ENCODE measurements around the gene LAMB2. TPM values are rescaled to one million over a fixed set of nuclear protein-coding genes. Genes with fewer than 3 reads are reported as not detected.

Gene LAMB2
- total RNA-seq, 3 donors from 2014 or later: 411 to 700 (median 540) TPM

DNA sequence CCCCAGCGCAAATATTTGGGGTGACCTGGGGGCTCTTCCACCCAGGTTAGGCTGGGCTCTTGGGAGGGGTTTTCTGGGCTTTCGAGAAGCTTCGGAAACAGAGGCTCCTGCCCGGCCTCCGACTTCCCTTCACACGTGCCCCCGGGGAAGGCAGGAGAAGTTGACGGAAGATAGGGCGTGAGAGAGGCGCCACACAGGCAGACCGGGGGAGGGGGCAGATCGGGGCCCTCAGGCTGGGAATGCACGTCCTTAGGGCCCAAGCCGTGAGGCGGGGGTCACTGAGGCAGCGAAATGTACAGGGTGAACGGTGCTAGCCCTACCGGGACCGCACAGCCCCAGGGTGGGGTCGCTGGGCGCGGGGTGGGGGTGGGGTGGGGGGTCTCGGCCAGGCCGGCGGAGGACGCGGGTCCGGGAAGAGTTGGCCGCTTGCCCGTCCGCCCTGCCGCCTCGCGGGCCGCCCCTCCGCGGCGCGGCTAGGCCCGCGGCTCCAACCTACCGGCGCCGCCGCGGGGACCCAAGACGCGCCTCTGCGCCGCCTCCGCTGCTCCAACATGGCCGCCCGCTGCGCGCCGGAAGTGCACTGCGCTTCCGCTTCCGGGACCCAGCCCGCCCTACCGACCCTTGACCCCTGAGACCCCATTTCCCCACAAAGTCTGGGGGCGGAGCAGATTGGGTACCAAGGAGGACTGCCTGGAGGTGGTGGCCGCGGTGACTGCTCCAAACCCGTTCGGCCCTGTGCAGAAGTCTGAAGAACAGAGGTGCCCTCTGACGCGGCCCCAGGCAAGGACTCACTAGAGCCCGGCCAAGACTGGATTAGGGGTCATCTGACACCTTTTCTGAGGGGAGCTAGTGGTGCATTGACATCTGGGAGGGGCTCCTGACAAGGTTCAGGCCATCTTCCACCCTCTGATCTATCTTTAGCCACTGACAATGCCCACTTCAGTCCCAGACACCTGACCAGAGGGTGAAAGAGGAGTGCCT, 33.2 kb upstream of the LAMB2 start, which contains the start of gene CCDC71:
Gene CCDC71 (minus strand): TSS at position 561 of the 981 bp plus-strand sequence. CDS start 2,123 bp downstream, outside the sequence.
- Histone ChIP-seq H3K4me1 (peaks cover 0 to 10% of the 10 kb centered on the region in 2 donors), H3K9me3 (no peaks in the 10 kb centered on the region), H3K27ac (peak within 1 kb of the TSS; percentile 94 to 98), H3K4me3 (peak within 1 kb of the TSS; percentile 96 to 100 (median 97)), H3K27me3 (no peaks in the 10 kb centered on the region), H3K36me3 (peaks cover 5% of the 10 kb centered on the region)
- intact Hi-C loops (cut with DNase I; ENCODE audit: low total_unique reads): no loop called here
- DNase-seq (ENCODE audit: low spot score in 2 of 2): peak; percentile 50 to 61
- TF ChIP-seq POLR2A (IDR thresholded peaks at IDR 0.05): no peak
- TF ChIP-seq POLR2AphosphoS5 (IDR thresholded peaks at IDR 0.05): peak; percentile 63 to 89 (median 75)

DNA sequence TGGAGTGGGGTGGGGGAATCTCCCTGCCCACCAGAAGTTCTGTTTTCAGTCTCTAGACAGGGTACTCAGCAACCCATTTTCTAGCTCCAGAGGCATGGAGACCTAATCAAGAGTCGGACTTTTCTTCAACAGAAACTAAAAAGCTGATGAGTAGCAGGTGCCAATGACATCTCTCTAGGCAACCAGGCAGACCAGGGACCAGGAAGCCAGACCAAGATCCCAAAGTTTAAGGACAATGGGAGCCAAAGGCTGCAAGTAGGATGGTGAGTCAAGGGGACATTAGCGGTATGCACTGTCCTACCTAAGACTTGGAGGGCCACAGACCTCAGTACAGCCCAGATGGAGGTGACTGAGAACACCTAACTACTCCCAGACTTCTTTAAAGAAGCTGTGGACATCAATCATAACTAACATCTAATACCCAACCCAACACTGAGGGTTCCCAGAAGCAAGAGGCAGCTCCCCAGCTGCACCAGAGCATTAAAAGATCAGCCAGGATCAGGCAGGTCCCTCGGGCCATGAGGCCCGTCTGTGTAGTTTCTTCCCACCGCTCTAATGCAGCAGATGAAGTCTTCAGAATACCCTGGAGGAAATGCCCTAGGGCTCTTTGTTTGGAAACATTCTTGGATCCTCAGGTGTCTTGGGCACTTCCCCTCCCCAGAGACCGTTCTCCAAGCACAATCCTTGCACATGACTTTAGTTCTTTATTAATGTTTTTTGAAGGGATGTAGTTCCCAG, 32.3 kb upstream of the LAMB2 start:
- intact Hi-C loops (cut with DNase I; ENCODE audit: low total_unique reads): no loop called here
- peak overlapping the region; percentile 94 to 98 for H3K27ac ChIP-seq
- H3K36me3 ChIP-seq: peaks cover 5% of the 10 kb centered on the region
- DNase-seq (ENCODE audit: low spot score in 2 of 2): no peak
- TF ChIP-seq, protein P1, sequence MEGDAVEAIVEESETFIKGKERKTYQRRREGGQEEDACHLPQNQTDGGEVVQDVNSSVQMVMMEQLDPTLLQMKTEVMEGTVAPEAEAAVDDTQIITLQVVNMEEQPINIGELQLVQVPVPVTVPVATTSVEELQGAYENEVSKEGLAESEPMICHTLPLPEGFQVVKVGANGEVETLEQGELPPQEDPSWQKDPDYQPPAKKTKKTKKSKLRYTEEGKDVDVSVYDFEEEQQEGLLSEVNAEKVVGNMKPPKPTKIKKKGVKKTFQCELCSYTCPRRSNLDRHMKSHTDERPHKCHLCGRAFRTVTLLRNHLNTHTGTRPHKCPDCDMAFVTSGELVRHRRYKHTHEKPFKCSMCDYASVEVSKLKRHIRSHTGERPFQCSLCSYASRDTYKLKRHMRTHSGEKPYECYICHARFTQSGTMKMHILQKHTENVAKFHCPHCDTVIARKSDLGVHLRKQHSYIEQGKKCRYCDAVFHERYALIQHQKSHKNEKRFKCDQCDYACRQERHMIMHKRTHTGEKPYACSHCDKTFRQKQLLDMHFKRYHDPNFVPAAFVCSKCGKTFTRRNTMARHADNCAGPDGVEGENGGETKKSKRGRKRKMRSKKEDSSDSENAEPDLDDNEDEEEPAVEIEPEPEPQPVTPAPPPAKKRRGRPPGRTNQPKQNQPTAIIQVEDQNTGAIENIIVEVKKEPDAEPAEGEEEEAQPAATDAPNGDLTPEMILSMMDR (IDR thresholded peaks at IDR 0.05): no peak
- TF ChIP-seq POLR2AphosphoS5 (IDR thresholded peaks at IDR 0.05) (no peak), POLR2A (IDR thresholded peaks at IDR 0.05) (no peak)
- peak overlapping the region; percentile 96 to 100 (median 97) for H3K4me3 ChIP-seq
- no peaks in the 10 kb centered on the region for H3K27me3 ChIP-seq
- no peaks in the 10 kb centered on the region for H3K9me3 ChIP-seq
- H3K4me1 ChIP-seq: peaks cover 0 to 10% of the 10 kb centered on the region in 2 donors

DNA sequence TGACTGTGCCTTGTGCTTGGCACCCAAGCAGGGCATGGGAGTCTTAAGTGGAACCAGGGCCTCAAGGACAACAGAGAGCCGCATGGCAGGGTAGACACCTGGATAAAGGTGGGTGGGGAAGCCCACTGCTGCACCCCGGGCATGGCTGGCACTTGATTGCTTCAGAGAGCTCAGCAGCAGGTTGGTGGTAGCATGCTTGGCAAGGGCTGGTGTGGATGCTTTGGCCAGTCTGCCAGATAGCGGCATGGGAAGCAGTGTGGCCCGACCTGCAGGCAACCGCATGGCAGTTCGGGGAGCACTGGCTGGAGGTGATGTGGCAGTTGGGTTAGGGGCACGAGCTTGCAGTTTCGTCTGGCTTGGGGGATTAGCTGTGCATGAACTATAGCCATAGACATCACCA, 30.8 kb upstream of the LAMB2 start:
- no peak overlapping the region for H3K4me3 ChIP-seq
- H3K36me3 ChIP-seq: peaks cover 5% of the 10 kb centered on the region
- intact Hi-C loops (cut with DNase I; ENCODE audit: low total_unique reads): no loop called here
- no peaks in the 10 kb centered on the region for H3K27me3 ChIP-seq
- no peak for DNase-seq (ENCODE audit: low spot score in 2 of 2)
- peaks cover 0 to 10% of the 10 kb centered on the region in 2 donors for H3K4me1 ChIP-seq
- TF ChIP-seq, protein P1 (IDR thresholded peaks at IDR 0.05): no peak
- no peak for TF ChIP-seq POLR2AphosphoS5 (IDR thresholded peaks at IDR 0.05)
- no peak for TF ChIP-seq POLR2A (IDR thresholded peaks at IDR 0.05)
- H3K9me3 ChIP-seq: no peaks in the 10 kb centered on the region
- H3K27ac ChIP-seq: no peak overlapping the region

- H3K9me3 ChIP-seq: no peaks in the 10 kb centered on the region
- peaks cover 5% of the 10 kb centered on the region for H3K36me3 ChIP-seq
- H3K27ac ChIP-seq: no peak overlapping the region
- DNase-seq (ENCODE audit: low spot score in 2 of 2): no peak
- TF ChIP-seq POLR2AphosphoS5 (IDR thresholded peaks at IDR 0.05): no peak
- H3K4me3 ChIP-seq: no peak overlapping the region
- peaks cover 0 to 10% of the 10 kb centered on the region in 2 donors for H3K4me1 ChIP-seq
- H3K27me3 ChIP-seq: no peaks in the 10 kb centered on the region
- intact Hi-C loops (cut with DNase I; ENCODE audit: low total_unique reads): no loop called here
Observed at GRCh38 chr3:49162751-49163419, 30.0 kb upstream of the LAMB2 start.

- peaks cover 5% of the 10 kb centered on the region for H3K36me3 ChIP-seq
- no peak overlapping the region for H3K27ac ChIP-seq
- intact Hi-C loops (cut with DNase I; ENCODE audit: low total_unique reads): no loop called here
- H3K4me1 ChIP-seq: peaks cover 0 to 10% of the 10 kb centered on the region in 2 donors
- TF ChIP-seq, protein P1 (IDR thresholded peaks at IDR 0.05): no peak
- TF ChIP-seq POLR2A (IDR thresholded peaks at IDR 0.05): no peak
- TF ChIP-seq POLR2AphosphoS5 (IDR thresholded peaks at IDR 0.05): no peak
- no peak overlapping the region for H3K4me3 ChIP-seq
- no peak for DNase-seq (ENCODE audit: low spot score in 2 of 2)
- no peaks in the 10 kb centered on the region for H3K9me3 ChIP-seq
- no peaks in the 10 kb centered on the region for H3K27me3 ChIP-seq
Observed at GRCh38 chr3:49161808-49162530, 29.1 kb upstream of the LAMB2 start.
